Neural cell (in vitro differentiated cells): ENCODE results near the gene ZRANB3. TPM values are rescaled to one million over a fixed set of nuclear protein-coding genes. Genes with fewer than 3 reads are reported as not detected.
"Not testable (repeated sequence)": the region's sequence is repeated elsewhere in the genome, so short reads cannot be mapped to it uniquely, and the experiment has no call there.

ENCODE experiments used
- H2AFZ ChIP-seq: fragments of 200-600, 300-800 bp; sonication (generic), shearing (Covaris generic); 2 replicates; pipeline ENCODE4 v1.6.0; 2014; ENCODE audit warnings: low read depth, mild to moderate bottlenecking, antibody characterized with exemption, low read length, moderate library complexity
- H3F3A ChIP-seq: fragments of 200-600 bp; shearing (Covaris generic); 2 replicates; pipeline ENCODE4 v1.6.1; 2016; ENCODE audit warnings: mild to moderate bottlenecking, moderate library complexity, mixed read lengths, antibody characterized with exemption, low read length; ENCODE audit not compliant: insufficient read depth, poor library complexity, severe bottlenecking
- H3K27ac ChIP-seq: fragments of 200-600, 300-800 bp; sonication (generic), shearing (Covaris generic); 2 replicates; pipeline ENCODE4 v1.5.1; 2014; ENCODE audit warnings: mild to moderate bottlenecking, low read length, moderate library complexity
- H3K27me3 ChIP-seq: fragments of 300-800, 200-600 bp; sonication (generic), shearing (Covaris generic); 2 replicates; pipeline ENCODE4 v1.6.0; 2014; ENCODE audit warnings: mild to moderate bottlenecking, low read depth, low read length, moderate library complexity; ENCODE audit not compliant: insufficient read depth
- H3K36me3 ChIP-seq: fragments of 300-800, 200-600 bp; sonication (generic), shearing (Covaris generic); 2 replicates; pipeline ENCODE4 v1.5.1; 2014; ENCODE audit warnings: mild to moderate bottlenecking, antibody characterized with exemption, low read length, moderate library complexity; ENCODE audit not compliant: insufficient read depth
- H3K4me2 ChIP-seq: fragments of 300-800, 200-600 bp; sonication (generic), shearing (Covaris generic); 2 replicates; pipeline ENCODE4 v1.6.0; 2014; ENCODE audit warnings: mild to moderate bottlenecking, low read length
- H3K4me3 ChIP-seq: fragments of 300-800, 200-600 bp; sonication (generic), shearing (Covaris generic); 2 replicates; pipeline ENCODE4 v1.5.1; 2014; ENCODE audit warnings: mild to moderate bottlenecking, low read length, moderate library complexity
- H3K79me2 ChIP-seq: fragments of 200-600 bp; shearing (Covaris generic); replicated peaks from 2 replicates; pipeline ENCODE4 v1.6.0; 2014; ENCODE audit warnings: mild to moderate bottlenecking, low read length, moderate library complexity; ENCODE audit not compliant: insufficient read depth
- H3K9ac ChIP-seq: fragments of 300-800, 200-600 bp; sonication (generic), shearing (Covaris generic); 2 replicates; pipeline ENCODE4 v1.6.1; 2016; ENCODE audit warnings: mild to moderate bottlenecking, low read length, mixed read lengths
- H3K9me2 ChIP-seq: fragments of 200-600 bp; shearing (Covaris generic); 2 replicates; pipeline ENCODE4 v1.6.1; 2016; ENCODE audit warnings: mild to moderate bottlenecking, low read length, mixed read lengths; ENCODE audit not compliant: insufficient read depth
- H3K9me3 ChIP-seq: fragments of 200-600, 300-800 bp; sonication (generic), shearing (Covaris generic); 2 replicates; pipeline ENCODE4 v1.6.1; 2016; ENCODE audit warnings: mild to moderate bottlenecking, mixed run types, low read length, moderate library complexity, mixed read lengths
- H4K20me1 ChIP-seq: fragments of 200-600 bp; shearing (Covaris generic); 2 replicates; pipeline ENCODE4 v1.6.1; 2016; ENCODE audit warnings: mild to moderate bottlenecking, mixed run types; ENCODE audit not compliant: insufficient read depth
- CTCF ChIP-seq: fragments of 450-650 bp; IDR thresholded peaks from 2 replicates; pipeline ENCODE4 v1.5.1; 2014; ENCODE audit warnings: antibody characterized with exemption, mild to moderate bottlenecking, moderate library complexity; ENCODE audit not compliant: poor library complexity, severe bottlenecking
- EP300 ChIP-seq: fragments of 450-650 bp; conservative IDR thresholded peaks from 2 replicates; pipeline ENCODE4 v1.6.1; 2014; ENCODE audit warnings: antibody characterized with exemption, mild to moderate bottlenecking, moderate library complexity; ENCODE audit not compliant: poor library complexity, severe bottlenecking
- EZH2 ChIP-seq: fragments of 200-600, 300-800 bp; shearing (Covaris generic), sonication (generic); IDR thresholded peaks from 2 replicates; pipeline ENCODE4 v1.6.1; 2014; ENCODE audit warnings: antibody characterized with exemption, low read length, borderline replicate concordance, mild to moderate bottlenecking; ENCODE audit not compliant: insufficient read depth, poor library complexity, severe bottlenecking
- MXI1 ChIP-seq: fragments of 450-650 bp; conservative IDR thresholded peaks from 2 replicates; pipeline ENCODE4 v1.6.1; 2014; ENCODE audit warnings: antibody characterized with exemption, mild to moderate bottlenecking; ENCODE audit not compliant: poor library complexity, severe bottlenecking
- POLR2AphosphoS5 ChIP-seq: IDR thresholded peaks from 2 replicates; pipeline ENCODE4 v1.6.1; 2012
- RAD21 ChIP-seq: fragments of 450-650 bp; conservative IDR thresholded peaks from 2 replicates; pipeline ENCODE4 v1.6.1; 2014; ENCODE audit warnings: antibody characterized with exemption, mild to moderate bottlenecking, moderate library complexity
- REST ChIP-seq: IDR thresholded peaks from 2 replicates; pipeline ENCODE4 v1.6.1; 2012; ENCODE audit warnings: borderline replicate concordance
- SMC3 ChIP-seq: fragments of 450-650 bp; conservative IDR thresholded peaks from 2 replicates; pipeline ENCODE4 v1.6.1; 2014; ENCODE audit warnings: antibody characterized with exemption, mild to moderate bottlenecking, moderate library complexity; ENCODE audit not compliant: poor library complexity
- TAF1 ChIP-seq: IDR thresholded peaks from 2 replicates; pipeline ENCODE4 v1.6.1; 2012; ENCODE audit warnings: low read depth
- polyA plus RNA-seq: library from polyadenylated mRNA; depleted of rRNA; stranded (reverse); fragments of >200 nt; gene quantifications from 2 replicates; pipeline ENCODE4 v1.2.3, GENCODE V29; 2014

ZRANB3 gene
- polyA plus RNA-seq, 1 donor from 2014 or later, result 3.5 TPM

GRCh38 chr2:135504811-135505210, 26.2 kb downstream of the ZRANB3 start:
- Histone ChIP-seq H3K79me2 (no peaks in the 10 kb centered on the region), H3K36me3 (no peaks in the 10 kb centered on the region), H3K9ac (no peak overlapping the region), H4K20me1 (no peaks in the 10 kb centered on the region), H3K4me3 (no peak overlapping the region), H3F3A (no peaks in the 10 kb centered on the region), H3K9me3 (no peaks in the 10 kb centered on the region), H3K4me2 (no peak overlapping the region), H3K27ac (no peak overlapping the region), H3K27me3 (no peaks in the 10 kb centered on the region), H2AFZ (no peak overlapping the region), H3K9me2 (no peaks in the 10 kb centered on the region)
- TF ChIP-seq MXI1, result no peak
- no peak for TF ChIP-seq TAF1
- no peak for TF ChIP-seq RAD21
- TF ChIP-seq EZH2, result no peak
- TF ChIP-seq EP300, result no peak
- no peak for TF ChIP-seq POLR2AphosphoS5
- TF ChIP-seq SMC3, result no peak
- TF ChIP-seq REST, result no peak
- no peak for TF ChIP-seq CTCF

GRCh38 chr2:135498588-135498987, 32.4 kb downstream of the ZRANB3 start:
- not testable (repeated sequence) for H3K79me2 ChIP-seq, H3K4me2 ChIP-seq, H3K9me2 ChIP-seq, H3K9me3 ChIP-seq, H3K27ac ChIP-seq, H4K20me1 ChIP-seq, H3K9ac ChIP-seq, H3K27me3 ChIP-seq, H3F3A ChIP-seq, H2AFZ ChIP-seq, H3K36me3 ChIP-seq, H3K4me3 ChIP-seq

- Histone ChIP-seq H3K9ac (no peak overlapping the region), H3K36me3 (no peaks in the 10 kb centered on the region), H3K27me3 (no peaks in the 10 kb centered on the region), H3F3A (no peaks in the 10 kb centered on the region), H3K27ac (no peak overlapping the region), H3K4me2 (no peak overlapping the region), H4K20me1 (no peaks in the 10 kb centered on the region), H3K4me3 (no peak overlapping the region), H3K9me2 (no peaks in the 10 kb centered on the region), H2AFZ (no peak overlapping the region), H3K79me2 (no peaks in the 10 kb centered on the region), H3K9me3 (no peaks in the 10 kb centered on the region)
- TF ChIP-seq REST (no peak), EZH2 (no peak), CTCF (no peak), EP300 (no peak), POLR2AphosphoS5 (no peak), RAD21 (no peak), SMC3 (no peak), TAF1 (no peak), MXI1 (no peak)
Measured at GRCh38 chr2:135494917-135495316, 36.1 kb downstream of the ZRANB3 start.
